HG03378 (cell line): ENCODE results near the gene KCNQ1OT1.

Source experiments
- ATAC-seq: cut with Tn5 transposase; IDR thresholded peaks from one replicate; pipeline ENCODE4 v1.9.1; 2021; ENCODE audit warnings: mild to moderate bottlenecking, moderate library complexity; ENCODE audit not compliant: unreplicated experiment

The KCNQ1OT1 gene

GRCh38 chr11:2669634-2670469 is 29.9 kb downstream of the KCNQ1OT1 start:
- no peak for ATAC-seq

DNA sequence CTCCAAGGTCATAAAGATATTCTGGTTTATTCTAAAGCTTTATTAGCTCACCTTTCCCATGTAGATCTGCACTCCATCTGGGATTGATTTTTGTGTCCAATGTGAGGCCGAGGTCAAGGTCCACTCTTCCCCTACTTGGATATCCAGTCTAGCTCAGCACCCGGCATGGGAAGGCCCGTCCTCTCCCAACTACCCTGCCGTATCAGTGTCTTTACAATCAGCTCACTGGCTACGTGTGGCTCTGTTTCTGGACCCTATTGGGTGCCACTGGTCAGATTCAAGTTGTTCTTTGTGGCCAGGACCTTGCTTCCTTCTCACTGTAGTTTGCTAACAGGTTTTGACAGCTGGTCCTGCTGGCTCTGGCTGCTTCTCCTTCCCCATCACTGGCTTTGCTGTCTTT is 30.9 kb downstream of the KCNQ1OT1 start:
- ATAC-seq, result no peak

DNA sequence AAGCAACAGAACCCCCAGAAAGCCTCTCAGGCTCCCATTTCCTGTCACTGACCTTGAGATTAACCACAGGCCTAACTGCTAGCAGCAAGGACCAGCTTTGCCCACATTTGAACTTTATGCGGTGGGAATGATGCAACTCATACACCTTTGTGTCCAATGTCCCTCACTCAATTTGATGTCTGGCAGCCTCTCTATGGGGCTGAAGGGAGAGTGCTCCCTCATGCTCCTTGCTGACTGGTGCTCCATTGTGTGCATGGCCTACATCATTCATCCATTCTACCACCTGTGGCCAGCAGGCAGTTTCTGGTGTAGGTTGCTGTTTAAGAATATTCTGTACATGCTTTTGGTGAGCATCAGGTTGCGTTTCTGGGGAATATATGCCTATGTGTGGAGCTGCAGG is 31.9 kb downstream of the KCNQ1OT1 start:
- ATAC-seq, result no peak

DNA sequence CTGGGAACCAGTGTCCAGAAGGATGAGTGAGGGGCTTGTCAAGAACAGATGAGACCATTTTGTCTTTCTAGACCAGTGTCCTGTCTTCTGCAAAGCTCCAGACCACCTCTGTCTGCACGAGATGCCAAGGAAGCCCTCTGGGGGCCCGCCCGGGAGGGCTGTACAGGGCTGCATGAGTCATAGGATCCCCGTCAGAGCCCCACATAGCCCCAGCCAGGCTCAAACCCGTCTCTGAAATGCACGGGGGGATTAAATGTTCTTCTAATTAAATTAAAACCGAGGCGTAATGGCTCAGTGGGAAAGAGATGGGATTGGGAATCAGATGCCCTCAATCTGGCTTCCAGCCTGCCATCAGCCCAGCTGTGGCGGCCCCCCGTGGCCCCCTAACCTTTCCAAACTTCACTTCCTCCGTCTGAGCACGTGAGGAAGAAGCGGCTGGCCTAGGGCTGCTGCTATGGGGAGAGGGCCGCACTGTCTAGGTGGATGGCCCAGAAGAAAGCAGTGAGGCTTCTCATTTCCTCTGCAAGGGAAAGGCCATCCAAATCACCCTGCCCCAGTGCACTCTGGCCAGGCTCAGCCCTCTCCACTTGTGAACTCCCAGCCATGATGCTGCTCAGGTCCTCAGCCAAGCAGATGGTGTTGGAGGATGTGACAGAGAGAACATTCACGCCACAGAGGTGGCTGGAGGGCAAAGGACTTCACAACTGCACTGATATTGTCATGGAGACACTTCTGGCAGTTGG is 32.8 kb downstream of the KCNQ1OT1 start:
- ATAC-seq, result no peak

DNA sequence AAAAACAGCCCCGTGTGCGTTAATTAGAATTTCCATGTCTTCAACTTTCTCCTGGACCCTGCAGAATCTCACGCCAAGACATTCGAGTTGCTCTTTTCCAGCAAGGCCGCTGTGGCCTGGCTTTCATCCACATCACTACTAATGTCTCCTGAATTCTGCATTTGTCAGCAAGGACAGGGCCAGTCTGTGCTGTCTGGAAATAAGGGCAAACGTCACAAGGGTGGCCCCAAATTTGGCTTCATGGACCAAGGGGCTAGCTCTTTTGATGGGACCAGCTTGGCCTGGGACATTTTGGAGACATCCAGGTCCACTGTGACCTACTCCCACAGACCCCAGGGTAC is 33.4 kb downstream of the KCNQ1OT1 start:
- no peak for ATAC-seq

DNA sequence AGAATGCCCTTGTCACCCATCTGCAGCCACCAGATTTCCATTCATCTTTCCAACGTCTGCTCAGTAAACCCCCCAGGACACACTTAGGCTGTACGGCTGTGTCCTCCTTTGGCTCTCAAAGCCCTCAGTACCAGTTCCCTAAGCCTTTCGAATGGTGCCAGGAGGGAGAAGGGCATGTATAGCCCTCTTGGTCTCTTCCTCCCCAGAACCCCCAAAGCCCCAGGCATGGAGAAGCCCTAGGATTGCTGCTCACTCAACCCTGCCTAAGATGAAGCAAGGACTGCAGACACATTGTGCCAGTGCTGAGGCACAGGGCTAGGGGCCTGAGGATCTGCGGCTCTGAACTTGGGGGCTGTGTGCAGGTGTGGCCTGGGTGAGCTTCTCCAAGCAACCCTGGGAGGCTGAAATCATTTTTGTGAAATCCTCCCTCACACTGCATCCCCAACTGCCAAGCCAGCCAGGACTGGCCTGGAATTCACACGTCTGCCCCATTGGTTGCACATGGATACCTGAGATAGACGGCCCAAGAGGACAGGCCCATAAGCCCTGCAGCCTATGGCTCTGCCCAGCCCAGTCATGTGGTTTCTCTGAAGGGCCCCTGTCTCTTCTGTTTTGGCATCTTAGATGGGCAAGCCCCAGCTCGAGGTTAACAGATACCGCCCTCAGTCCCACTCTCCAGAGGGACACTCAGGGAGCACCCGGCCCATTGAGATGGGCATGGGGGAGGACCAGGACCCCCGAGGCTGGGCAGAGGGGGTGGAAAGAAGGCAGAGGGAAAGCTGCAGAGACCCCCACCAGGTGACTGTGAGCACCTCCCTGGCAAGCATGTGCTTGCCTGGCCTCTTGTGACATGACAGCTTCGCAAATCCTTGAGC is 34.0 kb downstream of the KCNQ1OT1 start:
- ATAC-seq, result no peak

- ATAC-seq, result no peak
These were observed 34.8 kb downstream of the KCNQ1OT1 start for GRCh38 chr11:2664791-2665525.

DNA sequence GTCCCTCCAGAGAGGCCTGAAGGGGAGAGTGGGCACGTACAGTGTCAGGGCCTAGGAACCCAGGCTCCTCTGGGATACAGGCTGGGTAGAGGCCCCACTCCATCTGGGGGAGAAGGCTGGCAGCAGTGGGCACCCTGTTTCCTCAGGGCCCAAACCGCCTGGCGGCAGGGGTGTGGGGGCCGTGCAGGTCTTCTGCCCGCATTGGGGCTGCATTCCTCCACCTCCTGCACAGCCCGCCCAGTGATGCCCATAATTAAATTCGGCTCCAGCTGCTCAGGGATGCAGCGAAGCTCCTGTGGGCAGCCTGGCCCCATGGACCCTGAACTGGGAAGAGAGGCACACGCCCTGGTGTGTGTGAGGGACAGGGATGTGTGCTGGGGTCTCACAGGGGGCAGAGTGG is 35.4 kb downstream of the KCNQ1OT1 start:
- no peak for ATAC-seq

GRCh38 chr11:2663915-2664314 is 35.9 kb downstream of the KCNQ1OT1 start:
- ATAC-seq, result no peak

- ATAC-seq, result no peak
These were observed 36.3 kb downstream of the KCNQ1OT1 start for GRCh38 chr11:2663506-2663905.

DNA sequence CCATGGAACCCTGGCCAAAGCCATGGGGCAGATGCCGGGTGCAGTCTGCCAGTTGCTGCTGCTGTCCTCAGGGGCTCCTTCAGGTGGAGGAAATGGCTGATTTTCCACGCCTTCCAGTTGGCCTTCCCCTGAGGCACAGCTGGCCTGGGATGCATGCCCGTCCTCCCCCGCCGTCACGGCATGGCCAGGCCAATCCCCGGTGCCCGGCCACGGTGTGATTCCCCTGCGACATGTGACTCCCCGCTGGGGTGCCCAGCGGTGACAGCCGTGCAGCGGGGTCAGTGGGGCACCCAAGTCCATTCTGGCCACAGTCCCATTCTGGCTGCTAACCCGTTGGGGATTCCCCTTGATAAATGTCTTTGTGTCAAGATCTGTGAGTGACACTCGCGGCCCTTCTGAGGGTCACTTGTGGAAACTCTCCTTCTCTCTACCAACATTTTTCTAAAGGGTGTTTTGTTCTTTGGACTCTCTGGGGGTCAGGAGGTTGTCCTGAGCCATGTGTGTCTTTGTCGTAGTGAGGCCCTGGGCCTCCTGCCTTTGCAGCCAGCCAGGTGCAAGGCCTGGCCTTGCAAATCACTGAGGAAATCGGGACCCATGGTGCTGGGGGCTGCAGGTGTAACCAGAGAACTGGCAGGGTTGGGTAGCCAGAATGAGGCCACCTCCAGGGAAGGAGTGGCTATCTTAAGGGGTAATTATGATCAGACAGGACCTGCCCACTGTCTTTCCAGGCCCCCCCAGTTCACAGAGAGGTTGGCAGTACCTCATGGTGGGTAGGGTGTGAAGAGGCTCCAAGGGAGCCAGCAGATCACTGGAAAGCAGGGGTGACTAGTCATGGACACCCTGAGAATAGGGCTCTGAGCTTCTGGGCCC is 37.1 kb downstream of the KCNQ1OT1 start:
- ATAC-seq, result no peak

DNA sequence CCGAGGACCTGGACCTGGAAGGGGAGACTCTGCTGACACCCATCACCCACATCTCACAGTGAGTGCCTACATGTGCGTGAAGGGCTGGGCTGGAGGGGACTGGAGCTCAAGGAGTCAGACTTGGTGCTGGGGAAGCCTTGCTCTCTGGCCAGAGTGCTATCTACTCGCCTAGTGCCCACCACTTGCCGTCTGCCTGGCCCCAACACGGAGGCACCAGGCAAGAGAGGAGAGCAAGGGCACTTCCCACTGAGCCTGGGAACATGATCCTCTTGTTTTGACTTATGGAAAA is 37.8 kb downstream of the KCNQ1OT1 start:
- ATAC-seq, result no peak

DNA sequence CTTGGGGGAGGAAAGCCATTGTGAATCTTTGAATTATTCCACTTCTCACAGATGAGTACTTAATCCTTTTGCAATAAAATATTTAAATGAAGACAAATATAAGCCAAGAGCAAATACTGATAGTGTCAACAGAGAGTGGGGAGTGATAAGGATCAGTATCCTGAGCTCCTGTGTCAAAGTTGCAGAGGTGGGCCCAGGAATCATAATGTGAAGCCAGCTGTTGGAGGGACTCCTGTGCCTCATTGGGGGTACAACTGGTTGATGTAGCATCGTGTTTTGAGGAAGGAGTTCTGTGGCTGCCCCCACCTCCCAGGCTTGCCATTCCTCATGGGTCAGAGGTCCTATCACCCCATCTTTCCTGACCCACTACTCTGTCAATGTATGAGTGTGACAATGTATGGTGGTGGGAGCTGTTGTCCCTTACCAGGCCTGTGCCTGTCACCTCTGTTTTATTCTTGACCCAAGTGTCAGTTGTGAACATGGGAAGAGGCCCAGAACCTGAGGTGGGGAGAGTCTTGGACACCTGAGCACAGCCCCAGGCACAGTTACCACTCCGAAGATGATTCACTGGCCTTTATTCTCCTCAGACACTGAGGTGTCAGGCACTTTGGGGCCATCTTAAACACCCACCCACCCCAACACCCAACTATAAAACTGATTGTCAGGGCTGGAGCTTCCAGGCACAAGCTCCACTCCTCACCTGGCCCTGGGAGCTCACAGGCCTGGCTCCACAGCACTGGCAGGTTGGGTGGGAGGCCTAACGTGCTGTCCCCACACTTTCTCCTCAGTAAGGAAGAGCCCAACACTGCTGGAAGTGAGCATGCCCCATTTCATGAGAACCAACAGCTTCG is 38.4 kb downstream of the KCNQ1OT1 start:
- ATAC-seq, result no peak

DNA sequence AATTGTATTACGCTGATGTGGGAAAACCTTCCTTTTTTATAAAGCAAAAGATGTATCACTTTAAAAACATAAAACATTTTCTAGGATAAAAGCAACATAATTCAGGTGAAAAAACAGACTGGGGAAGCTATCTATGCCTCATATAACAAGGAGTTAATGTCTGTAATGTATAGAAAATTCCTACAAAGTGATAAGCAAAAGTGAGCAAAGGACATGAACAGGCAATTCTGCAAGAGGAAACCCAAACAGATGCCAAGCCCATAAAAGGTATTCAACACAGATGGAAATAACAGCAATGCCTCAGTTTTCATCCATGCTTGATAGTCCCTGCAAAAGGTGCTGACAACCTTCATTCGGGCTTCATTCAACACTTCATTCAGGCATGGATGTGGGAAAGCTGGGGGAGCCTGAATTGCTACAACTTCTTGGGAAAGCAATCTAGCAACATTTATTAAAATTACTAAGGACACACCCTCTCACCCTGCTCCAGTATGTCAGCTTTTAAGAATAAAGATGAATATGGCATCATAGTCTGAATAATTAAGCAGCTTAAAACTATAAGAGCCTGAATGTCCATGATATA is 39.3 kb downstream of the KCNQ1OT1 start:
- ATAC-seq, result no peak

DNA sequence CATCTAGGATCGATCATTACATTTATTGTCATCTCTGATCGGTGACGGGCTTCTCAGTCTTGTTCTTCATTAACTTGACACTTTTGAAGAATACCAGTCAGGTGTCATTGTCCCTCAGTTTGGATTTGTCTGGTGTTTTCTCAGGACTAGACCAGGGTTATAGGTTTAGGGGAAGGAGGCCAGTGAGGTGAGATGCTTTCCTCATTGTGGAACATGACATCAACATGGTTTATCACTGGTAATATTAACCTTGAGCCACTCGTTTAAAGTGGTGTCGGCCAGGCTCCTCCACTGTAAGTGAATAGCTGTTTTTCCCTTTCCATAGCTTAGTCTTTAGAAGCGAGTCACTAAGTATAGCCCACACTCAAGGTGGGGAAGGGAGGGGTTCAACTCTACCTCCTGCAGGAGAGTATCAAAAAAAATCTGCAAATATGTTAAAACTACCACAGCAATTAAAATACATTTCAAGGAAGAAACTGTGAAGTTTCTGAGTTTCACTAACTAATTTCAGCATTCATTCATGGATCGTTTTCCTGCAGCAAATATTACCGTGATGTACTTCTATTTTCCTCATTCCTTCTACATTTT is 42.0 kb downstream of the KCNQ1OT1 start:
- ATAC-seq, result no peak

DNA sequence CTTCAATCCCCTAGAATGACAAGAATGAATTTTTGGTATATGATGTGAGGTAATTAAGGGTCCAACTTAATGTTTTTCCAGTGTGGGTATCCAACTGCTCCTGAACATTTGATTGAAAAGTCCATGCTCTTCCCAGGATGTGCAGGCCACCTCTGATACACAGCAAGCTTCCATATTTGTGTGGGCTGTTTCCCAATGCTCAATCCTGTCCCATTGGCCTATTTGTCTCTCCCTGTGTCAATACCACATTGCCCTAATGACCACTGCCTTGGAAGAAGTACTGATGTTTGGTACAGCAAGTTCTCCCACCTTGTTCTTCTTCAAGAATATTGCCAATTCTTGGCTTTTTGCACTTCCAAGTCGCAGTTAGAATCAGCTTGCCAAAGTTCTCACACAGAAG is 42.9 kb downstream of the KCNQ1OT1 start:
- ATAC-seq, result no peak

GRCh38 chr11:2655834-2656622 is 43.8 kb downstream of the KCNQ1OT1 start:
- no peak for ATAC-seq
